H1 (cell line): ENCODE measurements around the gene LRRFIP1. TPM values are rescaled to one million over a fixed set of nuclear protein-coding genes. Genes with fewer than 3 reads are reported as not detected.

Experiments used
- HDAC2 ChIP-seq, 2 experiments: fragments of 300-600 bp in 1 of 2; sonication (generic) in 1 of 2; IDR thresholded peaks; 2 replicates each; pipeline ENCODE4 v1.6.1; 2011 to 2012; ENCODE audit warnings: low read depth in 2 of 2, low read length in 2 of 2, mild to moderate bottlenecking in 2 of 2, moderate library complexity in 2 of 2, borderline replicate concordance in 1 of 2, inconsistent platforms in 1 of 2
- JUN ChIP-seq: IDR thresholded peaks from 2 replicates; pipeline ENCODE4 v1.6.1; 2011; ENCODE audit warnings: low read depth, mild to moderate bottlenecking, improper control_type of control experiment, low read length
- POLR2AphosphoS5 ChIP-seq: IDR thresholded peaks from 2 replicates; pipeline ENCODE4 v1.6.1; 2011; ENCODE audit warnings: low read depth, low read length
- polyA plus RNA-seq, 7 experiments: library from polyadenylated mRNA; depleted of rRNA in 3 of 7; stranded (reverse) in 5 of 7; unstranded in 2 of 7; fragments of >200 nt in 5 of 7; fragments of 200-250 nt in 2 of 7; gene quantifications; 1 replicate in 5 of 7; 2 replicates in 1 of 7; 4 replicates in 1 of 7; pipeline versions ENCODE4 v1.2.1 to v1.2.3, GENCODE V29; 2011 to 2013; ENCODE audit warnings: missing spikeins in 2 of 7, mixed read lengths in 2 of 7
- total RNA-seq: library from RNA; stranded (reverse); fragmentation: NEBNext Ultra II Directional; extraction: Animal tissue kit (Norgen Biotek cat#: 25700); gene quantifications from 2 replicates; pipeline ENCODE4 v1.2.1, GENCODE V29; 2021
- TF ChIP-seq, protein P1 (sequence below): IDR thresholded peaks from 2 replicates; pipeline ENCODE4 v1.6.1; 2012; ENCODE audit warnings: inconsistent platforms
- TF ChIP-seq, protein P2 (sequence below), 3 experiments: IDR thresholded peaks; 1 replicate in 2 of 3; 2 replicates in 1 of 3; pipeline versions ENCODE4 v1.5.1 to v1.6.1; 2011; ENCODE audit warnings: low read length in 3 of 3, mild to moderate bottlenecking in 3 of 3, inconsistent platforms in 2 of 3, low read depth in 1 of 3, moderate library complexity in 1 of 3; ENCODE audit not compliant: insufficient read depth in 1 of 3; ENCODE audit errors: control extremely low read depth in 1 of 3

LRRFIP1 gene
- total and polyA plus RNA-seq, 2 of the 8 experiments (the other 6 are each of a cell fraction or from before 2014, with no cell fraction given), result 12.1 to 75.8 TPM

DNA sequence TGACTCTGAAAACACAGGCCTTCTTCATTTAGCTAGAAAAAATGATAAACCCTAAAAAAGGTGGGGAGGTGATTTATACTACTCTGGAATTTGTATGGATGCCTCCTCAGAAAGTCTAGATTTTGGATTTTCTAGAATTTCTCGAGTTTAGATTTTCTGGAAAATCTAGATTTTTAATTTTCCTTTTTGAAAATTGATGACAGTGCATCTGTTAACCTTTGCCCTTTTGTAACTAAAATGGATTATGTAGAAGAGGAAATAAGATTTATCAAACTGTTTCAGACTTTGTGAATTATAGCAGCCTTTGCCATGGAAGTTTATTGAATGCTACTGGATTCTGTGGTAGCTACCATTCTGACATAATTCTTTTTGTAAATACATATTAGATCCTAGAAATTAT lies 95.6 kb downstream of the LRRFIP1 start (continued):
- TF ChIP-seq POLR2AphosphoS5, result no peak
- TF ChIP-seq, protein P1, sequence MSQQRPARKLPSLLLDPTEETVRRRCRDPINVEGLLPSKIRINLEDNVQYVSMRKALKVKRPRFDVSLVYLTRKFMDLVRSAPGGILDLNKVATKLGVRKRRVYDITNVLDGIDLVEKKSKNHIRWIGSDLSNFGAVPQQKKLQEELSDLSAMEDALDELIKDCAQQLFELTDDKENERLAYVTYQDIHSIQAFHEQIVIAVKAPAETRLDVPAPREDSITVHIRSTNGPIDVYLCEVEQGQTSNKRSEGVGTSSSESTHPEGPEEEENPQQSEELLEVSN, result no peak
- TF ChIP-seq, protein P2, sequence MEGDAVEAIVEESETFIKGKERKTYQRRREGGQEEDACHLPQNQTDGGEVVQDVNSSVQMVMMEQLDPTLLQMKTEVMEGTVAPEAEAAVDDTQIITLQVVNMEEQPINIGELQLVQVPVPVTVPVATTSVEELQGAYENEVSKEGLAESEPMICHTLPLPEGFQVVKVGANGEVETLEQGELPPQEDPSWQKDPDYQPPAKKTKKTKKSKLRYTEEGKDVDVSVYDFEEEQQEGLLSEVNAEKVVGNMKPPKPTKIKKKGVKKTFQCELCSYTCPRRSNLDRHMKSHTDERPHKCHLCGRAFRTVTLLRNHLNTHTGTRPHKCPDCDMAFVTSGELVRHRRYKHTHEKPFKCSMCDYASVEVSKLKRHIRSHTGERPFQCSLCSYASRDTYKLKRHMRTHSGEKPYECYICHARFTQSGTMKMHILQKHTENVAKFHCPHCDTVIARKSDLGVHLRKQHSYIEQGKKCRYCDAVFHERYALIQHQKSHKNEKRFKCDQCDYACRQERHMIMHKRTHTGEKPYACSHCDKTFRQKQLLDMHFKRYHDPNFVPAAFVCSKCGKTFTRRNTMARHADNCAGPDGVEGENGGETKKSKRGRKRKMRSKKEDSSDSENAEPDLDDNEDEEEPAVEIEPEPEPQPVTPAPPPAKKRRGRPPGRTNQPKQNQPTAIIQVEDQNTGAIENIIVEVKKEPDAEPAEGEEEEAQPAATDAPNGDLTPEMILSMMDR (IDR thresholded peaks at IDR 0.05; ENCODE audit: control extremely low read depth in 1 of 3, insufficient read depth in 1 of 3, low read depth in 1 of 3, low read length in 3 of 3), result no peak
- no peak for TF ChIP-seq JUN
- TF ChIP-seq HDAC2 (IDR thresholded peaks at IDR 0.05; ENCODE audit: borderline replicate concordance in 1 of 2, low read depth in 2 of 2, low read length in 2 of 2), result no peak
- TF ChIP-seq, all 59 proteins: peak for 0
